Measurements from ENCODE around the gene RIMS4.

Gene RIMS4

DNA sequence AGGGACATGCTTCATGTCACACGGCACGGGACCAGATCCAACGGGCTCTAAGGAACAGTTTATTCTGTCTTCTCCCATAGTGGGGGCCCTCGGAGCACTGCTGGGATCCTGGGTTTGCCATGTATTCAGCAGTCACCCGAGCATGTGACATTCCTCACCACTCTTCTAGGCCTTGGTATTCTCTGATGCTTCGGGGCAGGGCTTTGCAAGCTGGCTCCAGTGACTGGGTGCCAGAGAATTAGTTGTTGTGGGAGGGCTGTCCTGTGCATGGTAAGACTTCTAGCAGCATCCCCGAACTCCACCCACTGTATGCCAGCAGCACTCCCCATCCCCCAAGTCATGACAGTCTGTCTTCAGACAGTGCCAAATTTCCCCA lies 89.7 kb downstream of the RIMS4 start:
- Histone ChIP-seq H3K9me3 (ENCODE audit: control insufficient read depth, low read length) (no peaks in the 10 kb centered on the region), H3K36me3 (ENCODE audit: control insufficient read depth, insufficient read depth, low read length) (no peaks in the 10 kb centered on the region), H3K4me1 (ENCODE audit: control insufficient read depth, insufficient read depth, low read length, poor library complexity, severe bottlenecking) (peaks cover 2% of the 10 kb centered on the region), H3K4me3 (ENCODE audit: extremely low read depth, insufficient read depth, low read length, poor library complexity, severe bottlenecking) (no peak overlapping the region), H3K27ac (ENCODE audit: low read depth, low read length, severe bottlenecking) (peak overlapping the region; percentile 31)
- 83 to 87% methylated on average over 5 of the region's 7 CpGs for whole genome bisulfite sequencing, 2 experiments (ENCODE audit: insufficient coverage in 2 of 2)

DNA sequence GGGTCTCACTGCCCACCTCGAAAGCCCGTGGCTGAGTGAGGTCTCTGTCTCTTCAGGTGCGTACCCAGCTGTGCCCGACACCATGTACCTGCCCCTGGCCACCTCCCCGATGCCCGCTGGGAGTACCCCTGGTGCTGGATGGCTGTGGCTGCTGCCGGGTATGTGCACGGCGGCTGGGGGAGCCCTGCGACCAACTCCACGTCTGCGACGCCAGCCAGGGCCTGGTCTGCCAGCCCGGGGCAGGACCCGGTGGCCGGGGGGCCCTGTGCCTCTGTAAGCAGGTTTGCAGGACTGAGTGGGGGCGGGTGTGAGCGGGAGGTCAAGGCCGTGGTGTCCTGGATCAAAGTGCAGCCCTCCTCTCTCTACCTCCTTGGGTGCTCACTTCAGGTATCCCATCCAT lies 90.5 kb downstream of the RIMS4 start:
- H3K4me3 ChIP-seq (ENCODE audit: extremely low read depth, insufficient read depth, low read length, poor library complexity, severe bottlenecking), result no peak overlapping the region
- H3K4me1 ChIP-seq (ENCODE audit: control insufficient read depth, insufficient read depth, low read length, poor library complexity, severe bottlenecking), result peaks cover 2% of the 10 kb centered on the region
- H3K36me3 ChIP-seq (ENCODE audit: control insufficient read depth, insufficient read depth, low read length), result no peaks in the 10 kb centered on the region
- no peak overlapping the region for H3K27ac ChIP-seq (ENCODE audit: low read depth, low read length, severe bottlenecking)
- no peaks in the 10 kb centered on the region for H3K9me3 ChIP-seq (ENCODE audit: control insufficient read depth, low read length)
- WGBS, 2 experiments (ENCODE audit: insufficient coverage in 2 of 2), result 94 to 96% methylated on average over 15 to 18 of the region's 19 CpGs

DNA sequence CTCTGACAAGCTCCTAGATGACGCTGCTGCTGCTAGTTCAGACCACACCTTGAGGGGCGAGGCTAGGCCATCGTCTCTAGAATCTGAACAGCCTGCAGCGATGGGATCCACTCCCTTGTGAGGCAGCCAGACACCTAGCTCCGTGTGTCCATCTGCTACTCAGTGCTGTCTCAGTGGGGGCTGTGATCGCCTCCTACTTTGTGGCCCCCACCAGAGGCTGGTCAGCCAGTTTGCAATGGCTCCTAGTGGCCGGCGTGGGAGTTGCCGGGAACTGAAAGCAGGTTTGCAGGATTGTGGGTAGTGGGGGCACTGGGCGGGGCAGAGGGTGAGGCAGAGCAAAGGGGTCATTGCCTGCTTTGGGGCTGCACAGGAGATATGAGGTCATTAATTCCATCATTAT lies 92.4 kb downstream of the RIMS4 start:
- 71 to 75% methylated on average over 6 to 7 of the region's 10 CpGs for WGBS, 2 experiments (ENCODE audit: insufficient coverage in 2 of 2)
- no peaks in the 10 kb centered on the region for H3K4me1 ChIP-seq (ENCODE audit: control insufficient read depth, insufficient read depth, low read length, poor library complexity, severe bottlenecking)

DNA sequence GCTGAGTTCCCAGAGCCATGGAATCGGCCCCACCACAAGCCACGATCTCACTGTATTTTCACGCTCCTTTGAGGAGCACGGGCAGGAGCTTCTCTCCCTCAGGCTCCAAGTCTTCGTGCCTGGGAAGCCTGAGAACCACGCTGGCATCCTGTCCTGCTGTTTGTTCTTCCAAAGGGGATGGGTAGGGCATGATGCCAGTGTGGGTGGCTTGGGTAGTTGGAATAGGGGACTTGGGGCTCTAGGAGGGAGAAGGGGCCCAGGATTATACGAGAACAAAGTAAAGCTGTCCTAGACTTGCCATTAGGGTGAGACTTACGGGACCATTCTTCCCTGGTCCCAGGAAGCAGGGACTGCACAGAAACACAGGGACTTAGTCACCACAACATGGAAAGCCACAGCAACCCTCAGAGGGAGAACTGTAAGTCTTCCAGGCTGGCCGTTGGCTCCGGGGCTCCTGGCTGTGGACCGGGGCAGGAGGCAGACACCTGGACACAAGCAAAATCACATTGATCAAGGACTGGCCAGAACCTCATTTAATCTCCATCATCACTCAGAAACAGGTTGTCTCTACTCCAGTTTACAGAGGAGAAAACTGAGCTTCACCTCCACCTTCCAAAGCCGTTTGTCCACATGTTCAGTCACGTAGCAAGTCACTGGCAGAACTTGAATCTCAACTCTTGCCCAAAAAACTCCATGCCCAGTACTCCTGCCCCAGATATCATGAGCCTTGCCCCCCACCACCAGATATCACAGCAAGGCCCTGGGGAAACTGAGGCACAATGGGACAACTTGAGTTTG lies 93.8 kb downstream of the RIMS4 start:
- H3K27ac ChIP-seq (ENCODE audit: low read depth, low read length, severe bottlenecking), result no peak overlapping the region
- 90 to 96% methylated on average over 10 to 12 of the region's 13 CpGs for WGBS, 2 experiments (ENCODE audit: insufficient coverage in 2 of 2)
- no peaks in the 10 kb centered on the region for H3K4me1 ChIP-seq (ENCODE audit: control insufficient read depth, insufficient read depth, low read length, poor library complexity, severe bottlenecking)
- H3K4me3 ChIP-seq (ENCODE audit: extremely low read depth, insufficient read depth, low read length, poor library complexity, severe bottlenecking), result no peak overlapping the region
- H3K36me3 ChIP-seq (ENCODE audit: control insufficient read depth, insufficient read depth, low read length), result no peaks in the 10 kb centered on the region
- H3K9me3 ChIP-seq (ENCODE audit: control insufficient read depth, low read length), result no peaks in the 10 kb centered on the region

More for the DNA sequence above, 92.4 kb downstream of the RIMS4 start:
- H3K9me3 ChIP-seq (ENCODE audit: control insufficient read depth, low read length), result no peaks in the 10 kb centered on the region
- H3K36me3 ChIP-seq (ENCODE audit: control insufficient read depth, insufficient read depth, low read length), result no peaks in the 10 kb centered on the region
- H3K27ac ChIP-seq (ENCODE audit: low read depth, low read length, severe bottlenecking), result no peak overlapping the region
- no peak overlapping the region for H3K4me3 ChIP-seq (ENCODE audit: extremely low read depth, insufficient read depth, low read length, poor library complexity, severe bottlenecking)

DNA sequence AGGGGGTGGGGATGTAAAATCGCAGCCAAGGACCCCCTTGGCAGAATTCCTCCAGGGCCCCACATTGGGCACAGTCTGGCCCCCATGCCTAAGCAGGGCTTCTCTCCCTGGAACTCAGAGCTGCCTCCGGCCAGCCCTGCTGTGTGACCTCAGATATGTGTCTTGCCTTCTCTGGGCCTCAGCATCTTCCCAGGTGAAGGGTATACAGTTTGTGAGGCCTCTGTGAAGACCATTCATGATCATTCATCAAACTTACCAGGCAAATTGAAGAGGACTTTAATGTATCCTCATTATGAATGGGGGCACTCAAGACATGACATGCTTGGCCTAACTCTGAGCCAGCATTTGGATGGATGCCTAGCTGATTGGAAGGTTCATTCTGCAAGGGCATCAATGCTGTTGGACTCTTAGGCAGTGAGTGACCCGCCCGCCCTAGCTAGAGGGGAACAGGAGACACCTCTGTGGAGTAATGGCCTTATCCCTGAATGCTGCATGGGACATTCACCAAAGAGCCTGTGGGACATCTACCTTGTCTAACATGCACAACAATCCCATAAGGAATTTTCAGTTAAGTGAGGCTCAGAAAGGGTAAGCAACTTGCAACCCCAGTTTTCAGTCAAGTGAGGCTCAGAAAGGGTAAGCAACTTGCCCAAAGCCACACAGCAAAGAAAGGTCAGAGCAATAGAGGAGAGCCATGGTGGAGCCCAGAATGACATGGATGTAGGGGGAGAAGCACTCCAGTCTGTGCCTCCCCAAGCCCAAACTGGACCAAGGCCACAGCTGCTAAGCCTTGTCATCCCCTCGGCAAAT lies 94.6 kb downstream of the RIMS4 start:
- Histone ChIP-seq H3K36me3 (ENCODE audit: control insufficient read depth, insufficient read depth, low read length) (no peaks in the 10 kb centered on the region), H3K9me3 (ENCODE audit: control insufficient read depth, low read length) (no peaks in the 10 kb centered on the region), H3K27ac (ENCODE audit: low read depth, low read length, severe bottlenecking) (no peak overlapping the region), H3K4me1 (ENCODE audit: control insufficient read depth, insufficient read depth, low read length, poor library complexity, severe bottlenecking) (no peaks in the 10 kb centered on the region), H3K4me3 (ENCODE audit: extremely low read depth, insufficient read depth, low read length, poor library complexity, severe bottlenecking) (no peak overlapping the region)
- 98 to 100% methylated on average over 4 of the region's 5 CpGs for WGBS, 2 experiments (ENCODE audit: insufficient coverage in 2 of 2)

DNA sequence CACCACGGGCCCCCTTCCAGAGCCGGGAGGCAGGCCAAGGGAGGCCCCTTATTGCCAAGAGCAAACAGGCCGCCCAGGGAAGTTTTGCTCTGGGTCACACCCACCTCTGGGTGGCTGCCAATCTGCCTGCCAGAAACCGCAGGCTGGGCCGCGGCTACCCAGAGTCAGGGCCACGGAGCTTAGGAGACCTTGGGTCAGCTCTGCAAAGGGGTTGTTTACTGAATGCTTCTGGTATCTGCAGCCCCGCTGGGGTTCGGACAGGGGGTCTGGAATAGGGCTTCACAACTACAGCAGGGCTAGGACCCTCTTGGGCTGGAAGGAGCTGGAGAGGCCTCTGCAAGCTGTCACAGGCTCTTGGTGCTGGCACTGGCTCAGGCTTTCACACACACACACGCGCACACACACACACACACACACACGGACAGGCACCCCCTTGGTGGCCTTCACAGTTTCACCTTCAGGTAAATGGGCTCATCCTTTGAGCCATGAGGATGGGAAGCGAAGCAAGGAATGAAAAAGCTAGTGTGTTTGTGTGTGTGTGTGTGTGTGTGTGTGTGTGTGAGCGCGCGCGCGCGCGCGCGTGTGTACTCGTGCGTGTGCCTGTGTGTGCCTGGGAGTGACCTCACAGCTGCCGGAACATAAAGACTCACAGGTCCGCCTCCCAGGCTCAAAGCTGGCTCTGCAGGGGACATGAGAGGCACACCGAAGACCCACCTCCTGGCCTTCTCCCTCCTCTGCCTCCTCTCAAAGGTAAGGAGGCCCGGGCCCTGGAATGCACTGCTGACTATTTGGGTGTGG lies 95.4 kb downstream of the RIMS4 start, which contains the start of gene CCN5:
TSS of gene CCN5 (plus strand) at position 669 of the 798 bp plus-strand sequence. CDS start at position 691, 22 bp downstream.
- H3K4me1 ChIP-seq (ENCODE audit: control insufficient read depth, insufficient read depth, low read length, poor library complexity, severe bottlenecking), result no peaks in the 10 kb centered on the region
- 89 to 96% methylated on average over 10 to 26 of the region's 28 CpGs for WGBS, 2 experiments (ENCODE audit: insufficient coverage in 2 of 2)
- H3K27ac ChIP-seq (ENCODE audit: low read depth, low read length, severe bottlenecking), result no peak within 1 kb of the TSS
- no peak within 1 kb of the TSS for H3K4me3 ChIP-seq (ENCODE audit: extremely low read depth, insufficient read depth, low read length, poor library complexity, severe bottlenecking)
- H3K9me3 ChIP-seq (ENCODE audit: control insufficient read depth, low read length), result no peaks in the 10 kb centered on the region
- no peaks in the 10 kb centered on the region for H3K36me3 ChIP-seq (ENCODE audit: control insufficient read depth, insufficient read depth, low read length)

DNA sequence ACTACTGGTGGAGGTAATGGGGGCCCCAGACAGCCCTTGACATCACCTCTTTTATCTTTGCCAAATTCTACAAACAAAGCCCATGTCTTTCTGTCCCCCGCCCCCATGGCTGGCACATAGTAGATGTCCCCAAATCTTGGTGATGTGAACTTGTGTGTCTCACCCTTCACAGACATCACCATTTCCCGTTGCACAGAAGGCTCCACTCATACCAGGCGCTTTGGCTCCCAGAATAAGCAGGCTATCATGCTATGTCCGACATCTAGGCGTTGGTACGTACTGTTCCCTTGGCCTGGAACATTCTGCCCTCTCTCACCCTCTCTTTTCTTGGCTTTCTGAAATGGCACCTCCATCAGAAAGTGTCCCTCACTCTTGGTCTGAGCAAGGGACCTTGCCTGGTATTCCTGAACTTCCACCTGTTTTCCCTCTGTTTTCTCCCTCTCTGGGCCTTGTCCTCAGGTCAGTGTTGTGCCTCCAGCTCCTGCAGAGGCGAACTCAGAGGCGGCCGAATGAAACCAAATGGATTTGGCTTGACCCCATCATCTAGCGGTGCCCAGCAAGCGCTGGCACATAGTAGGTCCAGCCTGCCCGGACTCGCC lies 96.1 kb downstream of the RIMS4 start:
- no peaks in the 10 kb centered on the region for H3K36me3 ChIP-seq (ENCODE audit: control insufficient read depth, insufficient read depth, low read length)
- no peak overlapping the region for H3K27ac ChIP-seq (ENCODE audit: low read depth, low read length, severe bottlenecking)
- H3K4me3 ChIP-seq (ENCODE audit: extremely low read depth, insufficient read depth, low read length, poor library complexity, severe bottlenecking), result no peak overlapping the region
- no peaks in the 10 kb centered on the region for H3K4me1 ChIP-seq (ENCODE audit: control insufficient read depth, insufficient read depth, low read length, poor library complexity, severe bottlenecking)
- WGBS, 2 experiments (ENCODE audit: insufficient coverage in 2 of 2), result 93 to 96% methylated on average over 13 of the region's 13 CpGs
- H3K9me3 ChIP-seq (ENCODE audit: control insufficient read depth, low read length), result no peaks in the 10 kb centered on the region

DNA sequence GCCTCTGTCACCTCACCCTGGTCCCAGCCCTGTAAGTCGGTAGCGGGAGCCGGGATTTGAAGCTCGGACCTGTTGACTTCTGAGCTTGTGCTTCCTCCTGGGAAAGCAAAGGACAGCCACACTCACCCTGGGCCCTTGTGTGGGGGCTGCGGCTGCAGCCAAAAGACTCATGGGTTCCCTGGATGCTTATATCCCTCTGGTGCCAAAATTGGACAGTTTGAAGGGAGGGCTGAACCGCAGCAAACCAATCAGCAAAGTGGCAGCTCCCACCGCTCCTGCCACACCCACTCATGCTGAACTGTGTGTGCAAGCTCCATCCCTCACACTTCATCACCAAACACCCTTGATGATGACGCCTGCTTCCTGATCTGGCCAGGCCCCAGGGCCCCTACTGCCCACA lies 99.1 kb downstream of the RIMS4 start:
- H3K27ac ChIP-seq (ENCODE audit: low read depth, low read length, severe bottlenecking), result no peak overlapping the region
- 93 to 94% methylated on average over 7 of the region's 8 CpGs for WGBS, 2 experiments (ENCODE audit: insufficient coverage in 2 of 2)
- H3K4me3 ChIP-seq (ENCODE audit: extremely low read depth, insufficient read depth, low read length, poor library complexity, severe bottlenecking), result no peak overlapping the region
- no peaks in the 10 kb centered on the region for H3K36me3 ChIP-seq (ENCODE audit: control insufficient read depth, insufficient read depth, low read length)
- no peaks in the 10 kb centered on the region for H3K9me3 ChIP-seq (ENCODE audit: control insufficient read depth, low read length)
- H3K4me1 ChIP-seq (ENCODE audit: control insufficient read depth, insufficient read depth, low read length, poor library complexity, severe bottlenecking), result peaks cover 6% of the 10 kb centered on the region

DNA sequence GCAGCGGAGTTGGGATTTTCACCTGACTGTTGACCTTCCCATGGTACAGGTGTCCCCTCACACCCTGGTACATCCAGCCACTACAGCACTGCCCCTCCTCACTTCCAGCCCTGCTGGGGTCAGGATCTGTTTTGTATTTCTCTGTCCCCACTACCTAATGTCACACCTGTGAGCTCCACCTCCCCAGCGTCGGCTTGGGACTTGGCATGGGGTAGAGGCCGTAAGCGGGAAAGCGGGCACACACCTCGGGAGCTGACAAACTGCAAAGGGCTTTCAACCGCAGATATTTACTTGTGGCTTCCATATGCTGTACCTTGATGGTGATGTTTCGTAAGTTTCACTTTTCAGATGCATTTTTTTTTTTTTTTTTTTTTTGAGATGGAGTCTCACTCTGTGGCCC lies 100.5 kb downstream of the RIMS4 start:
- Histone ChIP-seq H3K4me3 (ENCODE audit: extremely low read depth, insufficient read depth, low read length, poor library complexity, severe bottlenecking) (no peak overlapping the region), H3K4me1 (ENCODE audit: control insufficient read depth, insufficient read depth, low read length, poor library complexity, severe bottlenecking) (peaks cover 6% of the 10 kb centered on the region), H3K9me3 (ENCODE audit: control insufficient read depth, low read length) (no peaks in the 10 kb centered on the region), H3K27ac (ENCODE audit: low read depth, low read length, severe bottlenecking) (no peak overlapping the region), H3K36me3 (ENCODE audit: control insufficient read depth, insufficient read depth, low read length) (no peaks in the 10 kb centered on the region)
- WGBS, 2 experiments (ENCODE audit: insufficient coverage in 2 of 2), result 92 to 95% methylated on average over 7 to 9 of the region's 9 CpGs

DNA sequence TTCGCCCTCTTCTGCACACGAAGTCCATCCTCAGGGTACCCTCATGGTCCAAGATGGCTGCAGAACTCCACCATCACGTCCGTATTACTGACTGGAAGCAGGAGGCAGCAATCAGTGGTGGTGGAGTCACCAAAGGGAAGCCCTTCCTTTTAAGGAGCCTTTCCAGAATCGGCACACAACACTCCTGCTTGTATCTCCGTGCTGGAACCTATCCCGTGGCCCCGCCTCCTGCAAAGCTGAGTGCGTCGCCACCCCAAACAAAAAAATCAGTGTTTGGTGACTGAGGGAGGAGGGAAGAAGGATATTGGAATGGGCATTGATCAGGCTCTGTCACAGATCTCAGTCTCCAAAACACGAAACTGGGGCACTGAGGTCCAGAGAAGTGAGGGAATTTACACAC lies 101.0 kb downstream of the RIMS4 start:
- H3K36me3 ChIP-seq (ENCODE audit: control insufficient read depth, insufficient read depth, low read length), result no peaks in the 10 kb centered on the region
- H3K9me3 ChIP-seq (ENCODE audit: control insufficient read depth, low read length), result no peaks in the 10 kb centered on the region
- 92 to 95% methylated on average over 6 to 7 of the region's 11 CpGs for WGBS, 2 experiments (ENCODE audit: insufficient coverage in 2 of 2)
- no peak overlapping the region for H3K27ac ChIP-seq (ENCODE audit: low read depth, low read length, severe bottlenecking)
- peaks cover 6% of the 10 kb centered on the region for H3K4me1 ChIP-seq (ENCODE audit: control insufficient read depth, insufficient read depth, low read length, poor library complexity, severe bottlenecking)
- H3K4me3 ChIP-seq (ENCODE audit: extremely low read depth, insufficient read depth, low read length, poor library complexity, severe bottlenecking), result no peak overlapping the region
